ENCODE measurements around the gene GABRR1.

Gene GABRR1

GRCh38 chr6:89205819-89206218 is 11.3 kb downstream of the GABRR1 start:
- TF ChIP-seq CTCF (IDR thresholded peaks at IDR 0.05; ENCODE audit: low read length) (no peak), EZH2 (IDR thresholded peaks at IDR 0.05; ENCODE audit: borderline replicate concordance, low read length) (no peak)
- H3K27me3 ChIP-seq (ENCODE audit: insufficient read depth, low read length), result peaks cover 5% of the 10 kb centered on the region; the same call in 1 of the 2 replicates
- H3K4me1 ChIP-seq (ENCODE audit: insufficient read depth, low read length, severe bottlenecking), result no peaks in the 10 kb centered on the region
- H4K20me1 ChIP-seq (ENCODE audit: insufficient read depth, low read length), result no peaks in the 10 kb centered on the region
- no peak overlapping the region for H3K4me2 ChIP-seq (ENCODE audit: low read length)
- H3K9me3 ChIP-seq (ENCODE audit: low read length), result no peaks in the 10 kb centered on the region
- no peak overlapping the region for H3K9ac ChIP-seq (ENCODE audit: low read length)
- H3K9me2 ChIP-seq (ENCODE audit: low read depth, low read length), result no peaks in the 10 kb centered on the region
- no peaks in the 10 kb centered on the region for H3K36me3 ChIP-seq (ENCODE audit: insufficient read depth, low read length)
- H3K4me3 ChIP-seq (ENCODE audit: low read depth, low read length, poor library complexity, severe bottlenecking), result no peak overlapping the region
- no peaks in the 10 kb centered on the region for H3K79me2 ChIP-seq (ENCODE audit: insufficient read depth, low read length)
- H2AFZ ChIP-seq (ENCODE audit: low read length), result no peak overlapping the region
- H3K27ac ChIP-seq (ENCODE audit: low read depth, low read length, poor library complexity, severe bottlenecking), result no peak overlapping the region
- H3F3A ChIP-seq (ENCODE audit: insufficient read depth, low read length), result no peaks in the 10 kb centered on the region

- Histone ChIP-seq H3K36me3 (ENCODE audit: insufficient read depth, low read length) (no peaks in the 10 kb centered on the region), H3K27ac (ENCODE audit: low read depth, low read length, poor library complexity, severe bottlenecking) (no peak overlapping the region), H3K9me2 (ENCODE audit: low read depth, low read length) (no peaks in the 10 kb centered on the region), H3K4me3 (ENCODE audit: low read depth, low read length, poor library complexity, severe bottlenecking) (no peak overlapping the region), H3K9me3 (ENCODE audit: low read length) (no peaks in the 10 kb centered on the region), H3K9ac (ENCODE audit: low read length) (no peak overlapping the region), H3K27me3 (ENCODE audit: insufficient read depth, low read length) (peaks cover 5% of the 10 kb centered on the region; the same call in 1 of the 2 replicates), H2AFZ (ENCODE audit: low read length) (no peak overlapping the region), H4K20me1 (ENCODE audit: insufficient read depth, low read length) (no peaks in the 10 kb centered on the region), H3K79me2 (ENCODE audit: insufficient read depth, low read length) (no peaks in the 10 kb centered on the region), H3K4me2 (ENCODE audit: low read length) (no peak overlapping the region), H3F3A (ENCODE audit: insufficient read depth, low read length) (no peaks in the 10 kb centered on the region), H3K4me1 (ENCODE audit: insufficient read depth, low read length, severe bottlenecking) (no peaks in the 10 kb centered on the region)
- TF ChIP-seq EZH2 (IDR thresholded peaks at IDR 0.05; ENCODE audit: borderline replicate concordance, low read length) (no peak), CTCF (IDR thresholded peaks at IDR 0.05; ENCODE audit: low read length) (no peak)
Measured at GRCh38 chr6:89204096-89204495, 13.1 kb downstream of the GABRR1 start.

GRCh38 chr6:89200706-89201215 is 16.4 kb downstream of the GABRR1 start:
- TF ChIP-seq CTCF (IDR thresholded peaks at IDR 0.05; ENCODE audit: low read length), result no peak
- TF ChIP-seq EZH2 (IDR thresholded peaks at IDR 0.05; ENCODE audit: borderline replicate concordance, low read length), result no peak
- Histone ChIP-seq H3K4me3 (ENCODE audit: low read depth, low read length, poor library complexity, severe bottlenecking) (no peak overlapping the region), H3K4me2 (ENCODE audit: low read length) (no peak overlapping the region), H3K9ac (ENCODE audit: low read length) (no peak overlapping the region), H3K4me1 (ENCODE audit: insufficient read depth, low read length, severe bottlenecking) (no peaks in the 10 kb centered on the region), H4K20me1 (ENCODE audit: insufficient read depth, low read length) (no peaks in the 10 kb centered on the region), H3K9me2 (ENCODE audit: low read depth, low read length) (no peaks in the 10 kb centered on the region), H3K79me2 (ENCODE audit: insufficient read depth, low read length) (no peaks in the 10 kb centered on the region), H3K9me3 (ENCODE audit: low read length) (no peaks in the 10 kb centered on the region), H2AFZ (ENCODE audit: low read length) (no peak overlapping the region), H3F3A (ENCODE audit: insufficient read depth, low read length) (no peaks in the 10 kb centered on the region), H3K27ac (ENCODE audit: low read depth, low read length, poor library complexity, severe bottlenecking) (no peak overlapping the region), H3K27me3 (ENCODE audit: insufficient read depth, low read length) (peaks cover 7% of the 10 kb centered on the region; the same call in 1 of the 2 replicates), H3K36me3 (ENCODE audit: insufficient read depth, low read length) (no peaks in the 10 kb centered on the region)
